ENCODE data around the gene CD164L2. TPM values are rescaled to one million over a fixed set of nuclear protein-coding genes. Genes with fewer than 3 reads are reported as not detected.
A peak's percentile ranks its signal among the peaks of the same experiment; 100 is the strongest.

The CD164L2 gene
- total RNA-seq, 4 donors from 2014 or later, result not detected

DNA sequence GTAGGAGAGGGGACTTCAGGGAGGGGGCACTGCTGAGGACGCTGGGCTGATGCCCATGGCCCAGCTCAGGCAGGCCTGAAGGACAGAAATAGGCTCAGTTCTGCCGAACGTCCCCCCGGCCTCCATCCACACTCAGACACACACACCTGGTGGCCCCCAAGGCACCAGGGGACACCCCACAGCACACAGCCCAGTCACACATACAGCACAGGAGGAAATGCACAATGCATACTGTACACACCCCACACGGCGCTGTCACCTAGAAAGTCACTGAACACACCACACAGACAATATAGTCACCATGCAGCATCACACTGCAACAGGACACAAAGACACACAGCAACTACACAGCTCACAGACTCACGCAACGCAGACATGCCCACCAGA, 40.7 kb downstream of the CD164L2 start:
- Histone ChIP-seq H3K36me3 (no peaks in the 10 kb centered on the region), H3K27me3 (peaks cover 0 to 6% (median under 1%) of the 10 kb centered on the region in 3 donors), H3K4me3 (no peak overlapping the region), H3K4me1 (no peaks in the 10 kb centered on the region), H3K27ac (no peak overlapping the region), H3K9me3 (no peaks in the 10 kb centered on the region)
- in situ Hi-C loops (cut with MboI; ENCODE audit: low sequenced_read_pairs in 4 of 4) (no loop called here), intact Hi-C loops (cut with DNase I; ENCODE audit: low total_unique reads) (no loop called here)
- DNase-seq, result no peak
- TF ChIP-seq POLR2A (IDR thresholded peaks at IDR 0.05) (no peak), CTCF (IDR thresholded peaks at IDR 0.05 in 4 of 5, conservative IDR thresholded peaks at IDR 0.05 in 1 of 5) (no peak)
- no peak for ATAC-seq

GRCh38 chr1:27341525-27342252, 41.4 kb downstream of the CD164L2 start, which contains the start of gene SYTL1:
TSS of gene SYTL1 (plus strand) at chr1:27342022. CDS start at chr1:27345335, 3,313 bp downstream.
- in situ Hi-C loops (cut with MboI; ENCODE audit: low sequenced_read_pairs in 4 of 4) (no loop called here), intact Hi-C loops (cut with DNase I; ENCODE audit: low total_unique reads) (no loop called here)
- ATAC-seq (peak in 1 of 2 donors; percentile 29), DNase-seq (no peak)
- Histone ChIP-seq H3K4me1 (no peaks in the 10 kb centered on the region), H3K4me3 (no peak within 1 kb of the TSS), H3K27me3 (peaks cover 0 to 4% (median 0%) of the 10 kb centered on the region in 3 donors), H3K9me3 (no peaks in the 10 kb centered on the region), H3K27ac (no peak within 1 kb of the TSS), H3K36me3 (no peaks in the 10 kb centered on the region)
- no peak for TF ChIP-seq CTCF (IDR thresholded peaks at IDR 0.05 in 4 of 5, conservative IDR thresholded peaks at IDR 0.05 in 1 of 5)
- no peak for TF ChIP-seq POLR2A (IDR thresholded peaks at IDR 0.05)

GRCh38 chr1:27339213-27339612, 43.9 kb downstream of the CD164L2 start:
- H3K27ac ChIP-seq, result no peak overlapping the region
- in situ Hi-C loops (cut with MboI; ENCODE audit: low sequenced_read_pairs in 4 of 4), result no loop called here
- TF ChIP-seq CTCF (IDR thresholded peaks at IDR 0.05 in 4 of 5, conservative IDR thresholded peaks at IDR 0.05 in 1 of 5) (no peak), POLR2A (IDR thresholded peaks at IDR 0.05) (no peak)
- no peak overlapping the region for H3K4me3 ChIP-seq
- intact Hi-C loops (cut with DNase I; ENCODE audit: low total_unique reads), result no loop called here
- H3K9me3 ChIP-seq, result no peaks in the 10 kb centered on the region
- H3K4me1 ChIP-seq, result no peaks in the 10 kb centered on the region
- ATAC-seq (no peak), DNase-seq (no peak)
- H3K36me3 ChIP-seq, result peaks cover 0 to 23% of the 10 kb centered on the region in 2 donors
- H3K27me3 ChIP-seq, result no peaks in the 10 kb centered on the region

DNA sequence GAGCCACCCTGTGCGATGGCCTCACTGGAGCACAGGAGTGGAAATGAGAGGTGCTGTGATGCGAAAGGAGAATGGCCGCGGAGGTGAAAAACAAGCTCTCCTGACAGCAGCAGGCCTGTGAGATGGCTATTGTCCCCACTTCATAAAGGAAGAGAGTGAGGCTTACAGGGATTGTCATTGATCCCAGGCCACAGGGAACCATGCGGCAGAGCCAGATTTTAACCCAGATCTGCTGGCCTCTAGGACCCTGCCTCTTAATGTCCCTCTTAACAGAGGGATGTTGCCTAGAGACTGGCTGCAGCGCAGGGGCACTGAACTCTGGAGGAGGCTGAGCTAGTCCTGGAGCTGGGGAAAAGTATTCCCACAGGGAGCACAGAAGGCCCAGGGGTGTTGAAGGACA, 44.4 kb downstream of the CD164L2 start:
- ATAC-seq, result no peak
- Histone ChIP-seq H3K27ac (no peak overlapping the region), H3K36me3 (peaks cover 0 to 28% of the 10 kb centered on the region in 2 donors), H3K4me3 (no peak overlapping the region), H3K4me1 (no peaks in the 10 kb centered on the region), H3K27me3 (no peaks in the 10 kb centered on the region), H3K9me3 (no peaks in the 10 kb centered on the region)
- in situ Hi-C loops (cut with MboI; ENCODE audit: low sequenced_read_pairs in 4 of 4) (no loop called here), intact Hi-C loops (cut with DNase I; ENCODE audit: low total_unique reads) (no loop called here)
- DNase-seq, result no peak
- TF ChIP-seq POLR2A (IDR thresholded peaks at IDR 0.05), result no peak

DNA sequence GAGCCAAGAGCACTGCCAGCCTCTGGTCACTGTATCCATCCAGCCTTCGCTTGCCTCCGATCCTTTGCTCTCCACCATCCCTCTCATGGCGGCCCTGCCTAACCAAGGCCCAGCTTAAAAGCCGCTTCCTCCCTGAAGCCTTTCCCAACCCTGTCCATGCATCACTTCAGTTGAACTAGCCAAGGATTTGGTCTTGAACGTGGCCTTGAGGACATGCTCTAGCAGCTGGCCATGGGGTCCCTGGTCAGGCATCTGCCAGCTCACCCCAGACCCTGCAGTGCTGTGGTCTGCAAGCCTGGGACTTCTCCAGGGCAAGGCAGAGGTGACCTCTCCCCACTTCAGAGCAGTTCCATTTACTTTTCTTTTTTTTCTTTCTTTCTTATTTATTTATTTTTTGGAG, 46.4 kb downstream of the CD164L2 start:
- no peak for ATAC-seq
- TF ChIP-seq POLR2A (IDR thresholded peaks at IDR 0.05) (no peak), CTCF (IDR thresholded peaks at IDR 0.05 in 4 of 5, conservative IDR thresholded peaks at IDR 0.05 in 1 of 5) (no peak)
- Histone ChIP-seq H3K27ac (no peak overlapping the region), H3K4me3 (no peak overlapping the region), H3K27me3 (no peaks in the 10 kb centered on the region), H3K36me3 (peaks cover 0 to 45% of the 10 kb centered on the region in 2 donors), H3K9me3 (no peaks in the 10 kb centered on the region), H3K4me1 (no peaks in the 10 kb centered on the region)
- intact Hi-C loops (cut with DNase I; ENCODE audit: low total_unique reads), result no loop called here
- in situ Hi-C loops (cut with MboI; ENCODE audit: low sequenced_read_pairs in 4 of 4), result no loop called here
- no peak for DNase-seq

Data from gastrocnemius medialis (tissue), 4 donors.